ENCODE data around the gene PAOX.
"Not testable (repeated sequence)": the region's sequence is repeated elsewhere in the genome, so short reads cannot be mapped to it uniquely, and the experiment has no call there.

Gene PAOX

DNA sequence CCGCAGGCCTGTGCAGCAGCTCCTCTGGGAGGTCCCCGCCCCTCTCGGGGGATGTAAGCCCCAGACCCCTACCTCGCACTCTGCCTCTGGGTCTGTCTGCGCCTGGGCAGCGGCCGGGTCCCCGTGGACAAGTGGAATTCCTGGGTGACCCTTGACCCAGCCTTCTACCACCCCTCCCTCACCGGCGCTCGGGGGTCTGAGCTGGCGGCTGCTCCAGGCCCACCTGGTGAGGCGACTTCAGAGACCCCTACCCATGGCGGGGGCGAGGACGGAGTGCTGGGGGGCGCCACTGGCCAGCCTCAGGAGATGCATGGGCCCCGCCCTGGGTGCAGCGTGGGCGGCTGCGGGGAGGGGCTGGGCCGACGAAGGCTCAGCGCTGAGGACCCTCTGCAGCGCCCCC is 53.7 kb downstream of the PAOX start:
- not testable (repeated sequence) for DNase-seq

DNA sequence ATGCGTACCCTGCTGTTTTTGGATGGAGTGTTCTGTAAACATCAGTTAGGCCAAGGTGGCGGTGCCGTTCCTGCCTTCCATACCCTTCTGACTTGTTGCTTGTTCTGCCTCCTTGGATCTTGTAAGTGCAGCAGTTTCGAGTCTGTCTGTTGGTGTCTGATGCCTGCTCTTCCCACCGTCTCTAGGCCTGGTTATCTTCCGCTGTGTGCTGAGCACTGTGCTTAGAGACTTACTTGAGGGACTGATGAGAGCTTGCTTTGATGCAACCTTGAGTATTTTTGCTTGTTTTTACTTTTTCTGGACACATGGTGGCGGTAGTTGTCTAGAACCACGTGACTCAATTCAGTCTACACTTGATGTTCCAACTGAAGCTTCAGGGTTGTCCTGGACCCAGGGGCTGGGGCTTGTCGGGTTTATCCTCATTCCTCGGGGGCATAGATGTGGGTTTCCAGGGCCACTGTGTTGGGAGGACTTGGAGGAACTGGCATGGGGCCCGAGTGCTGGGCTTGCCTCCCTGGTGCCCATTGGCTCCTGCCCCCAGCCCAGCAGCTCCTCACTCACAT is 59.7 kb downstream of the PAOX start:
- no peak for DNase-seq

DNA sequence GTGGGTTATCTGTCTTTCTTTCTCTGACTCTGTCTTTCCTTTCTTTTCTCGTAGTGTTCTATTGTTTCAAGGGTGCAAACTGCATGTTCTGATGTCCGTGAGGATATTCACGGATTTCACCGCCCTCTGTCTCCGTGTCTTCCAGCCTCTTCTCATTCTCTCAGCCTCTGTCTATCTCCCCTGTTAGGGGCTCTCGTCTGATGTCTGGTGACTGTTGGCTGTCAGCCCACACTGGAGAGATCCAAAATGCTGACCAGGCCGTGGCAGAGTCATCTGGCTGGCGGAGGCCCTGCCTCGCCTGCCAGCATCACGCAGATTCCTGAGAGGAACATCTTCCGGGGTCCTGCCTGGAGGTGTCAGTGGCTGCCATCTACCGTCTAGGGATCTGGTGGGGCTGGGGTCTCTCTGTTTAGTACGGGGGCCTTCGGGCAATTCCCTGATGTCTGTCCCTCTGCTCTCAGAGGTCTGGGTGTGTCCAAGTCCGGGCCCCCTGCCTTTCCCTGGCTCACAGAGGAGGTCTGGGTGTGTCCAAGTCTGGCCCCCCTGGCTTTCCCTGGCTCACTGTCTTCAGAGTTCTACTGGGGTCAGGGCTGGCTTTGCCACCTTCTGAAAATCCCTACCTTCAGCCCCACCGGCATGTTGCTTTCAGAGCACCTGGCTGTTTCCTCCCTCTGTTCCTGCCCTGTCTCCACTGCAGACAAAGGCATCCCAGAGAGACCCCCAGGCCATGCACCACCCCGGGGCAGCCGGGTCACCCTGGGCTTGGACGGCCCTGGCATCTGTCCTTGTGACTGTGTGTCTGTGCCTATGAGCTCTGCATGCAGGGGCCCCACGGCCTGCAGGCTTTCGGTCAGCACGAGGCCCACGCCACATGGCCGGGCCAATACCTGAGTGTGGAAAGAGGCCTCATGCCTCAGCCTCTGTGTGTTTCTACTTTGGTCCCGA is 60.7 kb downstream of the PAOX start:
- DNase-seq, result no peak

DNA sequence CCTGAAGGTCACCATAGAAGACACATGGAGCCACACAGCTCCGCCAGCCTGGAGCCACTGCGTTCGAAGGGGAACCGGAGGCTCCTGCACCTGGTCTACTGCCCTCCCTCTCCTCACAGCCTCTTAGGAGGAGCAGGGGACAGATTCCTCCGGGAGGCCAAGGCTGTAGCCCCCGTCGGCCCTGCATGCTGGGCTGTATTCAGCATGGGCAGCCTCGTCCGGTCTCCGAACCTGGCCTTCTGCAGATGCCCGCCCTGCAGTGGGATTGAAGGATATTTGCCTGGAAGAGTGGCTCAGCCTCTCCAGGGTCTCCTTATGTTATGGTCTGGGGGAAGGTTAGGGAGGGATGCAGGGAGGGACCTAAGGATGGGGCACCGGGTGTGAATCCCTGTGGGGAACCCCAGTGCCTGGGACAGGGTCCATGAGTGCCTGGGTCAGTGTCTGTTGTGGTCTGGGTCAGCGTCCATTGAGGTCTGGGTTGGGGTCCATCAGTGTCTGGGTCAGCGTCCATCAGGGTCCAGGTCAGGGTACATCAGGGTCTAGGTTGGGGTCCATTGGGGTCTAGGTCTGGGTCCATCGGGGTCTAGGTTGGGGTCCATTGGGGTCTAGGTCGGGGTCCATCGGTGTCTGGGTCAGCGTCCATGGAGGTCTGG is 61.7 kb downstream of the PAOX start:
- no peak for DNase-seq

All from amygdala (tissue), 56 donors.